ENCODE data around the gene CNGA4.
A peak's percentile ranks its signal among the peaks of the same experiment; 100 is the strongest.

CNGA4 gene

DNA sequence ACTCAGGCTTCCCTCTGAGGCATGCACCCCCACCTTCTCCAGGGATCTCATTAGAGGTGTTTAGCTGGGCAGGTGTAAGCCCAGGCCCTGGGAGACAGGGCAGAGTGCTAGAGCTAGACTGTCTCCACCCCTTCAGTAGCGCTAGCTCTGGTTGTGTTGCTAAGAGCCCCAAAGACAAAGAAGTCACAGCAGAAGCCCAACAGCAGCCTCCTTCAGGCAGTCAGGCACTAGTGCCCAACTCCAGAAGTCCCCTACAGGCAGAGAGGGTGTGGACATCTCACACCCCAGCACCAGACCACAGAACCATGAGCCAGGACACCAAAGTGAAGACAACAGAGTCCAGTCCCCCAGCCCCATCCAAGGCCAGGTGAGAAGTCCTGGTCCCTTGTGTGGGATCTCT is at the start of gene CNGA4:
CNGA4 (plus strand) TSS at position 188 of the 400 bp plus-strand sequence; CDS start at position 306, 118 bp downstream.
- no peak for DNase-seq (ENCODE audit: low spot score)

- no peak for DNase-seq (ENCODE audit: low spot score)
Observed at GRCh38 chr11:6191742-6192141, 47.1 kb upstream of the CNGA4 start.

GRCh38 chr11:6194065-6194581 is 44.8 kb upstream of the CNGA4 start:
- DNase-seq (ENCODE audit: low spot score), result no peak

DNA sequence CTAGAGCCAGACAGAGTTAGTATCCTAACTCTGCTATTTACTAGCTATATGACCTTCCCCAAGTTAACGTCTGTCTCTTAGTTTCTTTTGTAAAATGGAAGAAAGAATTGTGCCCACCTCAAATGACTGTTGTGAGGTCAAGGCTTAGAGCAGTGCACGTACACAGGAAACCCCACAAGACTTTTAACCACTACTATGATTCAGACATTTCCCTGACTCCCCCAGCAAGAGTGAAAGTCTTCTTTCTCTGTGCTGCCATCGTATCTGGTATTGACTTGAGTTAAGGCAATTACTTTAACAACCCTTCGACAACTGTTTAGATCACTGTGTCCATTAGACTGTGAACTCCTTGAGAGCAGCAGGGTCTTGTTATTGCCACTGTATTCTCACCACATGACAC is 42.5 kb upstream of the CNGA4 start:
- DNase-seq (ENCODE audit: low spot score), result no peak

GRCh38 chr11:6197466-6198200 is 41.3 kb upstream of the CNGA4 start:
- no peak for DNase-seq (ENCODE audit: low spot score)

DNA sequence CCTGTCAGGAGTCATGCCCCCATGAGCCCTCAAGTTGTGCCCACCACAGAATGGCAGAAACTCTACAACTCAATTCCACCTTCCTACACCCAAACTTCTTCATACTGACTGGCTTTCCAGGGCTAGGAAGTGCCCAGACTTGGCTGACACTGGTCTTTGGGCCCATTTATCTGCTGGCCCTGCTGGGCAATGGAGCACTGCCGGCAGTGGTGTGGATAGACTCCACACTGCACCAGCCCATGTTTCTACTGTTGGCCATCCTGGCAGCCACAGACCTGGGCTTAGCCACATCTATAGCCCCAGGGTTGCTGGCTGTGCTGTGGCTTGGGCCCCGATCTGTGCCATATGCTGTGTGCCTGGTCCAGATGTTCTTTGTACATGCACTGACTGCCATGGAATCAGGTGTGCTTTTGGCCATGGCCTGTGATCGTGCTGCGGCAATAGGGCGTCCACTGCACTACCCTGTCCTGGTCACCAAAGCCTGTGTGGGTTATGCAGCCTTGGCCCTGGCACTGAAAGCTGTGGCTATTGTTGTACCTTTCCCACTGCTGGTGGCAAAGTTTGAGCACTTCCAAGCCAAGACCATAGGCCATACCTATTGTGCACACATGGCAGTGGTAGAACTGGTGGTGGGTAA is 39.6 kb upstream of the CNGA4 start, which contains the start of gene OR52W1:
OR52W1 (plus strand) TSS at position 51 of the 637 bp plus-strand sequence; CDS start at position 51, 0 bp downstream.
- no peak for DNase-seq (ENCODE audit: low spot score)

GRCh38 chr11:6200975-6201374 is 37.9 kb upstream of the CNGA4 start:
- no peak for DNase-seq (ENCODE audit: low spot score)

DNA sequence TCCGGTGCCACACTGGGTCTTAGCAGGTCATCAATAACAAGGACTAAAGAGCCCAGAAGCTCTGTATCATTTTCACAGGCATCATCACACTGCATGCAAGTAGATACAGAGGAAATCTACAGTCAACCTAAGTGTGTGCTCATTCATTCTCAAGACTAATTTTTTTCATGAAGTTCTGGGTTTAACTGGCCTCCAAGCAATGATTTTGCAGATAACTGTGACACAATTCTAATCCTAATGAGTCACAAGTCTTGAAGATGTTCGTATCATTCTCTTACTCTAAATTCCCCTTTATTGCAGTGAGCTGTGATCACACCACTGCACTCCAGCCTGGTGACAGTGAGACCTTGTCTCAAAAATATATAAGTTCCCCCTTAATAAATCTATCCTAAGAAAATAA is 37.4 kb upstream of the CNGA4 start:
- DNase-seq (ENCODE audit: low spot score), result peak; percentile 16

- DNase-seq (ENCODE audit: low spot score), result peak; percentile 29
Observed at GRCh38 chr11:6202041-6202440, 36.8 kb upstream of the CNGA4 start.

DNA sequence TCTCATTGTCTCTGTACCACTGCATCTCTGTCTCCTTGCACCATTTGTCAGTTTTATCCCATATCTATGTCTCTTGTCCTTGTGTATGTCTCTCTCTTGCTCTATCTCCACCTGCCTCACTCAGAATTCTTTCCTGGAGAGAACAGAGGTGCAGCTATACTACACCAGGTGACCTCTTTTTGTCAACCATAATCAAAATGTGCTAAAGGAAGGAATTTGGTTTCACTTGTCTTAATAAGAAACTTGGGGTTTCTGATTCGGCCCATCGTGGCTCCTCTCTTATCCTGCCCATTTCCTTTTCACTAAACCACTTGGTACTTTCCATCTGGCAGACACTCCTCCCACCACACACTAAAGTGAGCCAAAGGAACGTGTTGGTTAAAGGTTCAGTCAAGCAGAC is 35.6 kb upstream of the CNGA4 start:
- DNase-seq (ENCODE audit: low spot score), result no peak

- no peak for DNase-seq (ENCODE audit: low spot score)
Observed at GRCh38 chr11:6204706-6205105, 34.2 kb upstream of the CNGA4 start.

DNA sequence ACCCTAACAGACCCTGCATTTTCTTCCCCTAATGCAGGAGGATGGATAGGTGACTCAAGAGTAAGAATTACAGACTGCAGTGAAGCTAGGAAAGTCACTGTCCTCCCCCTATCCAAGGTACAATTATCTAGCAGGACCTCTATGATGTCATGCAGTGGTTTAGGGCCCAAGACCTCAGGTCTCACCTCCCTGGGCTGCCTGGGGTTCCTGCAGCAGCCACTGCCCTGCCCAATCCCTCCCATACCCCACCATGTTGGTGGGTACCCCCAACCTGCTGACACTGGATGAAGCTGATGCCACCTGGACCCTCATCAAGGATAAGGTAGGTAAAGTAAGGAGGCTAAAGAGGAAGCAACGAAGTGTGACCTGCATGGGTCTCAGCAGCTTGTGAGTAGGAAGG is 33.5 kb upstream of the CNGA4 start, which contains the start of gene C11orf42:
C11orf42 (plus strand) TSS at position 192 of the 400 bp plus-strand sequence; CDS start at position 251, 59 bp downstream.
- no peak for DNase-seq (ENCODE audit: low spot score)

DNA sequence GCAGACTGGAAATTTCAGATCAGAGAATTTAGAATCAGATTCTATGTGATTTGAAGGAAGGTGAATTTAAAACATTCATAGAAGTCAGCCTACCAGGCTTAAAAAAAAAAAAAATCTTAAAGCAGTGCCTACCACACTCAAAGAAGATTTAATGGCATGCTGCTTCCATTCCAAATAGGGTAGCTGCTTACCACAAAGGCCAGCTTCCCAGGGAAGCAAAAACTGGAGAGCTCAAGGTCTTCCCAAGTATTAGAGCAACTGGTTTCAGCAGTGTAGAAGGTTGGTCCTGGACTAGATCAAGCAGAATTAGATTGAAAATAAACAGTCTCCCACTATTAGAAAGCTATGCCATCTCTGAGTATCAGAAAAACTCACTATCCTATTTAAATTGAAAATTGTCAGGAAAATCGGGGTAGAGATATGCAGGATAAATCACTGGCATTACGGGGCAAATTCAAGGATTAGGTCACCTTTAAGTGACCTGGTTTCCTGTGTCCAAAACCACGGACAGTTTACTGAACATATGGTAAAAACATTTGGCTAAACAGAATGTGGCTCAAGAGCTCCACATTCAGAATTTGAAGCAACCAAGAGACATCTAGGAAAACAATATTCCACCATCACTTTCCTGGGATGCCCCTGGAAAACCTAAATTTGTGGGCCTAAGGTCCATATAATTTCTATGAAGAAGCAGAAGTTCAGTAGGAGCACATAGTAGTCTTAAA is 32.3 kb upstream of the CNGA4 start:
- DNase-seq (ENCODE audit: low spot score), result no peak

- DNase-seq (ENCODE audit: low spot score), result no peak
Observed at GRCh38 chr11:6209801-6210200, 29.1 kb upstream of the CNGA4 start.

DNA sequence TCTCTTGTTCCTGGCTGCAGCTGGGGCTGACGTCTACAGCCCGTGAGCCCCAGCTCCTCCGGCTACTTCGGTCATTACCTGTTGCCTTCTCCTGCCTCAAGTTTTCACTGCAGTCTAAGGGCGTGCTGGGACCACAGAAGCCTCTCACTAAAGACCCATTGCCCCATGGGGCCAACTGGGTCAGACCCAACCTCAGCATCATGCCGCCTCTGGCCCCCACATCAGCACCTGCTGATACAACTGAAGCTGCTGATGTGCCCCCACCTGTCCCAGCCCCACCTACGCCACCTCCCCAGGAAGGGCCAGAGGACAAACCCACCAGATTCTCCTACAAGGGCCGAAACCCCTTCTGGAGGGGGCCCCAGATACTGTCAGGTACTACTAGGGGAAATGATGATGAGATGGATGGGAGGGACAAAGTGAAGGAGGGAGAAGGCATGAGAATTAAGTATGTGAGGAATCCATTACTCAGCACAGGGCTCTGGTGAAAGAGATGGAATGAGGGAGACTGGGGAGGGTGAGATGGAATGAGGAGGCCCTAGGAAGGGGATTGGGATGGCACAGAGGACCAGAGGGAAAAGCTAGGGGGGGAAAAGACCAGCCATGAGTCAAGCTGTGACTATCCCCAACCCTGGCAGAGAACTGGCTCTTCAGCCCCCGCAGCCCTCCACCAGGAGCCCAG is 28.5 kb upstream of the CNGA4 start:
- DNase-seq (ENCODE audit: low spot score), result peak; percentile 35

GRCh38 chr11:6214530-6214929 is 24.4 kb upstream of the CNGA4 start:
- no peak for DNase-seq (ENCODE audit: low spot score)

GRCh38 chr11:6216501-6216900 is 22.4 kb upstream of the CNGA4 start:
- DNase-seq (ENCODE audit: low spot score), result no peak

- no peak for DNase-seq (ENCODE audit: low spot score)
Observed at GRCh38 chr11:6217722-6218121, 21.2 kb upstream of the CNGA4 start.

GRCh38 chr11:6219359-6219758 is 19.5 kb upstream of the CNGA4 start:
- peak; percentile 92 for DNase-seq (ENCODE audit: low spot score)

GRCh38 chr11:6223854-6224253 is 15.0 kb upstream of the CNGA4 start:
- no peak for DNase-seq (ENCODE audit: low spot score)

- no peak for DNase-seq (ENCODE audit: low spot score)
Observed at GRCh38 chr11:6224421-6224820, 14.5 kb upstream of the CNGA4 start.

DNA sequence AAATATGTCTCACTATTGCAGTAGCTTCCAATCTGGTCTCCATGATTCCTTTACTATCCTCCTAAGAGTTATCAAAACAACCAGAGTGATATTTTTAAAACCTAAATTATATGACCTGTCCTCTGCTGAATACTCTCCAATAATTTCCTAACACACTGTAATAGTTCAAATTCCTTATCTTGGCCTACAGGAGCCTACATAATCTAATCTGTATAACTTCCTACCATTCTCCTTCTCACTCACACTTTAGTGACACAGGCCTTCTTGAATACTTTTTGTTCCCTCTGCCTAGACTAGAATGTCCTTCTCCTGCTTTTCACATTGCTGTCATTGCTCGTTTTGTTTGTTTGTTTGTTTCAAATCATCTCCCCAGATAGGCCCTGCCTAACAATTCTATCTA is 13.9 kb upstream of the CNGA4 start:
- no peak for DNase-seq (ENCODE audit: low spot score)
